Measurements from ENCODE around the gene UST. TPM values are rescaled to one million over a fixed set of nuclear protein-coding genes. Genes with fewer than 3 reads are reported as not detected.
A peak's percentile ranks its signal among the peaks of the same experiment; 100 is the strongest.

UST gene
- polyA plus RNA-seq, 1 donor (not counting 4 experiments of a cell fraction or from before 2014, with no cell fraction given): 6.1 TPM

DNA sequence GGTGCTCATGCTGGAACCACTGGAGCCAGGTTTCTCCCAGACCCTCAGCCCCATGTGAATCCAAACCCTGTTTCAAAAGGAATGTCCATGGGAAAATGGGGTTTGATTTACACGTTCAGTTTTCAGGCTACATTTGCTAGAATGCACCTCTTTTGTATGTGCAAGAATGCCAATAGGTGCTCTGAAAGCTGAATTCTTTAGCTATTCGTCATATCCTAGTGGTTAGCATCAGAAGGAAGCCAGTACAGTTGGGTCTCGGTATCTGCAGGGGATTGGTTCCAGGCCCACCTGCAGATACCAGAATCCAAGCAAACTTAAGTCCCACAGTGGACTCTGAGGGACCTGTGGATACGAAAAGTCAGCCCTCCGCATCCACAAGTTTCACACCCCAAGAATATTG, 93.4 kb downstream of the UST start:
- DNase-seq (ENCODE audit: low read depth, low spot score) (no peak), FAIRE-seq (peak; percentile 86)
- Histone ChIP-seq H3K4me2 (ENCODE audit: control insufficient read depth, extremely low read depth, insufficient read depth, low read depth, low read length) (peak overlapping the region; percentile 43), H3K9me1 (ENCODE audit: control insufficient read depth, extremely low read depth, insufficient read depth, low read length) (no peaks in the 10 kb centered on the region), H3K4me1 (ENCODE audit: control insufficient read depth, extremely low read depth, insufficient read depth, low read length) (peaks cover 30% of the 10 kb centered on the region), H3K36me3 (ENCODE audit: control insufficient read depth in 2 of 2, extremely low read depth in 1 of 2, insufficient read depth in 2 of 2, low read length in 2 of 2) (no peaks in the 10 kb centered on the region), H3K27me3 (ENCODE audit: control insufficient read depth, extremely low read depth, insufficient read depth, low read length) (no peaks in the 10 kb centered on the region), H2AFZ (ENCODE audit: control insufficient read depth, low read length) (no peak overlapping the region), H3K9ac (ENCODE audit: control insufficient read depth, extremely low read depth, insufficient read depth, low read length) (no peak overlapping the region), H4K20me1 (ENCODE audit: control insufficient read depth, extremely low read depth, insufficient read depth, low read length) (no peaks in the 10 kb centered on the region), H3K9me3 (ENCODE audit: control insufficient read depth, low read depth, low read length) (no peaks in the 10 kb centered on the region), H3K4me3 (ENCODE audit: control insufficient read depth in 2 of 3, extremely low read depth in 1 of 3, insufficient read depth in 2 of 3, low read depth in 1 of 3, low read length in 3 of 3) (no peak overlapping the region), H3K79me2 (ENCODE audit: control insufficient read depth, insufficient read depth, low read length) (no peaks in the 10 kb centered on the region), H3K27ac (ENCODE audit: control insufficient read depth, insufficient read depth, low read length) (no peak overlapping the region)
- no peak for TF ChIP-seq EZH2 (IDR thresholded peaks at IDR 0.05; ENCODE audit: low read length)
- TF ChIP-seq, protein P1, sequence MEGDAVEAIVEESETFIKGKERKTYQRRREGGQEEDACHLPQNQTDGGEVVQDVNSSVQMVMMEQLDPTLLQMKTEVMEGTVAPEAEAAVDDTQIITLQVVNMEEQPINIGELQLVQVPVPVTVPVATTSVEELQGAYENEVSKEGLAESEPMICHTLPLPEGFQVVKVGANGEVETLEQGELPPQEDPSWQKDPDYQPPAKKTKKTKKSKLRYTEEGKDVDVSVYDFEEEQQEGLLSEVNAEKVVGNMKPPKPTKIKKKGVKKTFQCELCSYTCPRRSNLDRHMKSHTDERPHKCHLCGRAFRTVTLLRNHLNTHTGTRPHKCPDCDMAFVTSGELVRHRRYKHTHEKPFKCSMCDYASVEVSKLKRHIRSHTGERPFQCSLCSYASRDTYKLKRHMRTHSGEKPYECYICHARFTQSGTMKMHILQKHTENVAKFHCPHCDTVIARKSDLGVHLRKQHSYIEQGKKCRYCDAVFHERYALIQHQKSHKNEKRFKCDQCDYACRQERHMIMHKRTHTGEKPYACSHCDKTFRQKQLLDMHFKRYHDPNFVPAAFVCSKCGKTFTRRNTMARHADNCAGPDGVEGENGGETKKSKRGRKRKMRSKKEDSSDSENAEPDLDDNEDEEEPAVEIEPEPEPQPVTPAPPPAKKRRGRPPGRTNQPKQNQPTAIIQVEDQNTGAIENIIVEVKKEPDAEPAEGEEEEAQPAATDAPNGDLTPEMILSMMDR (optimal IDR thresholded peaks at IDR 0.05 in 1 of 3, IDR thresholded peaks at IDR 0.05 in 1 of 3, conservative IDR thresholded peaks at IDR 0.05 in 1 of 3; ENCODE audit: extremely low read depth in 1 of 3, insufficient read depth in 2 of 3, low read length in 3 of 3): no peak
- dilution Hi-C loops (cut with MboI; ENCODE audit: extremely low pct_ligation_motif_present, low sequenced_read_pairs): no loop called here

DNA sequence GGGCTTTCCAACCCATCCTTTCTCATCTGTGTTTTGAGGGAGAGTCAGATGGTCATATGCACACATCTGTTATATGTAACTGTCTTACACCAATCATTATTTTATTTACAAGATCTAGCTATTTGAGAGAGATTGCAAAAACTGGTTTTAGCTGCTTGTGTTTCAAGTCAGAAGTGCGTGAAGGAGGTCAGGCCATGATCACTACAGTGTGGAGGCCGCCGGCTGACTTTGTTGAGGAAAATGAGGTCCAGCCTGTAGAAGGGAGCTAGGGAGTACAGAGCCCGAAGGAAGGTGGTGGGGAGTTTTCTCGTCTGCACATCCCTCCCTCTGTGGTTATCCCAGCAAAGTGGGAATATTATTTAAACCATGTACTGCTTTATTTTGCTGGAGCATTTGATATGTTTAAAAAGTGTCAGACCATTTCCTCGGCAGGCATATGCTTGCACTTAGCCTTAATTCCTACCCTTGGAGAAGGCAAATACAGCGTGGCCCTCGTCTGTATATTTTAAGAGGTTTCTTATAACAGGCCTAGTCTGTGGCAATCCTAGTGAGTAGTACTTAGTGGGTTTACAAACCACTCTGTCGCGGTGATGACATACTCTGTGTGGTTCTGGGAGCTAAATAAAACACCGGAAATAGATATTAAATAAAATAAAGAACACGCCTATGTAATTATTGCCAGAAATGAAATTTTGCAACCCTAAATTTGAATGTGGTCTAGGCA, 95.6 kb downstream of the UST start:
- dilution Hi-C loops (cut with MboI; ENCODE audit: extremely low pct_ligation_motif_present, low sequenced_read_pairs): no loop called here
- TF ChIP-seq, protein P1 (optimal IDR thresholded peaks at IDR 0.05 in 1 of 3, IDR thresholded peaks at IDR 0.05 in 1 of 3, conservative IDR thresholded peaks at IDR 0.05 in 1 of 3; ENCODE audit: extremely low read depth in 1 of 3, insufficient read depth in 2 of 3, low read length in 3 of 3): no peak
- no peak for TF ChIP-seq EZH2 (IDR thresholded peaks at IDR 0.05; ENCODE audit: low read length)
- H3K9me3 ChIP-seq (ENCODE audit: control insufficient read depth, low read depth, low read length): no peaks in the 10 kb centered on the region
- no peaks in the 10 kb centered on the region for H4K20me1 ChIP-seq (ENCODE audit: control insufficient read depth, extremely low read depth, insufficient read depth, low read length)
- H3K4me1 ChIP-seq (ENCODE audit: control insufficient read depth, extremely low read depth, insufficient read depth, low read length): peaks cover 15% of the 10 kb centered on the region
- no peak overlapping the region for H2AFZ ChIP-seq (ENCODE audit: control insufficient read depth, low read length)
- H3K9me1 ChIP-seq (ENCODE audit: control insufficient read depth, extremely low read depth, insufficient read depth, low read length): no peaks in the 10 kb centered on the region
- H3K4me2 ChIP-seq (ENCODE audit: control insufficient read depth, extremely low read depth, insufficient read depth, low read depth, low read length): no peak overlapping the region
- no peaks in the 10 kb centered on the region for H3K36me3 ChIP-seq (ENCODE audit: control insufficient read depth in 2 of 2, extremely low read depth in 1 of 2, insufficient read depth in 2 of 2, low read length in 2 of 2)
- no peaks in the 10 kb centered on the region for H3K79me2 ChIP-seq (ENCODE audit: control insufficient read depth, insufficient read depth, low read length)
- no peak overlapping the region for H3K9ac ChIP-seq (ENCODE audit: control insufficient read depth, extremely low read depth, insufficient read depth, low read length)
- FAIRE-seq (no peak), DNase-seq (ENCODE audit: low read depth, low spot score) (no peak)
- no peak overlapping the region for H3K27ac ChIP-seq (ENCODE audit: control insufficient read depth, insufficient read depth, low read length)
- H3K4me3 ChIP-seq (ENCODE audit: control insufficient read depth in 2 of 3, extremely low read depth in 1 of 3, insufficient read depth in 2 of 3, low read depth in 1 of 3, low read length in 3 of 3): no peak overlapping the region
- H3K27me3 ChIP-seq (ENCODE audit: control insufficient read depth, extremely low read depth, insufficient read depth, low read length): no peaks in the 10 kb centered on the region
